Left colon (tissue), 2 donors: ENCODE measurements around the gene TCF25. TPM values are rescaled to one million over a fixed set of nuclear protein-coding genes. Genes with fewer than 3 reads are reported as not detected.
A peak's percentile ranks its signal among the peaks of the same experiment; 100 is the strongest.

Experiments used
- ATAC-seq: fragments of 200-7000 bp; cut with Tn5 transposase; one replicate; pipeline ENCODE4 v1.9.1; 2020; ENCODE audit warnings: mild to moderate bottlenecking, moderate library complexity
- DNase-seq, 2 donors: peaks; one replicate each; pipeline ENCODE4 v3.0.0-alpha.2; 2020
- intact Hi-C, 2 donors: fragments of 100-400 bp; cut with DNase I in 1 of 2; cut with micrococcal nuclease in 1 of 2; formaldehyde crosslinking; loops; one replicate each; pipeline versions ENCODE4 v1.11.2 to v1.14.0; 2022; cut with DNase I, micrococcal nuclease
- total RNA-seq, 2 donors: library from RNA; stranded (reverse); fragmentation: NEBNext Ultra II Directional; extraction: Animal tissue kit (Norgen Biotek cat#: 25700); gene quantifications; one replicate each; pipeline ENCODE4 v1.2.1, GENCODE V29; 2021
- donor health status: DM: no; HTN: no; CAD: no.
- donor health status: DM: yes; HTN: yes; CAD: no.

TCF25 gene
- total RNA-seq, 2 donors from 2014 or later = 152 to 210 TPM

- DNase-seq (no peak), ATAC-seq (no peak)
- intact Hi-C loops = no loop called here
Observed at GRCh38 chr16:89843409-89844350, 29.7 kb upstream of the TCF25 start.

DNA sequence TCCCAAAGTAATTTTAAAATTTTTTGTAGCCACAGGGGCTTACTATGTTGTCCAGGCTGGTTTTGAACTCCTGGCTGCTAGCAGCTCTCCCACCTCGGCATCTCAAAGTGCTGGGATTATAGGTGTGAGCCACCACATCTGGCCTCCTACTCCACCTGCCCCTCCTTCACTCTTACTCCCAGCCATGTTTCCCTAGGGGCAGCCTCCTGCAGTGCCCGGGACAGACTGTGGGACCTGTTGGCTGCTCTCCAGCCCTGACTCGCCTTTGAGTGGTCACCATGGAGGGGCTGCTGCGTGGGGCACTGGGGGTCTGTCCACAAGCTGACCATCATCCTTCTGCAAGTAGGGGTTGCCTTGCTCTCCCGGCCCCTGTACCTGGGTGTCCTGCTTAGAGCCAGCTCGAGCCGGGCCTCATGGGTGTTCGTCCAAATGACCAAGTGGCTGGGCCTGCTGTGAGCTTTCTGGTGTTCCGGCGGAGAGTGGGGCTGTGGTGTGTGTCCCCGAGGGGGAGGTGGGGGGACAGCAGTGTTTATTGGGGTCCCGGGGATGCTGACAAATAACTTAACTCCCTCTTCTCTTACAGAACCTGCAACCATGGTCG lies 28.6 kb upstream of the TCF25 start:
- ATAC-seq (no peak), DNase-seq (no peak)
- intact Hi-C loops = no loop called here

DNA sequence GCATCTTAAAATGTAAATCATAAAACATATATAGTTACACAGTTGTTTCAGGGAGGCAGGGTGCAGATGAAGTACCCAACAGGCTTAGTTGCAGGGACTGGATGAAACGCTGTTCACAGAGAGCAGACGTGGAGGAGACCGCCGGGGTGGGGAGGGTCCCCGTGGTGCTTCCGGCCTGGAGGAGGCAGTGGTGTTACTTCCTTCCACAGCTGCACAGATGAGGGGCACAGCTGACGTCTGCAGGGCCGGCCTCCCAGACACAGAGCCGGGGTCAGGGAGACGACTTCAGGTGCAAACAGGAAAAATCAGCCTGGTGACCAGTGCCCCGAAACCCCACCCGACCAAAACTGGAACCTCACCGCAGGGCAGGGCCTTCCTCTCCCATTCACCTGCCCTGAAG lies 28.0 kb upstream of the TCF25 start:
- intact Hi-C loops = no loop called here
- ATAC-seq (no peak), DNase-seq (no peak)

DNA sequence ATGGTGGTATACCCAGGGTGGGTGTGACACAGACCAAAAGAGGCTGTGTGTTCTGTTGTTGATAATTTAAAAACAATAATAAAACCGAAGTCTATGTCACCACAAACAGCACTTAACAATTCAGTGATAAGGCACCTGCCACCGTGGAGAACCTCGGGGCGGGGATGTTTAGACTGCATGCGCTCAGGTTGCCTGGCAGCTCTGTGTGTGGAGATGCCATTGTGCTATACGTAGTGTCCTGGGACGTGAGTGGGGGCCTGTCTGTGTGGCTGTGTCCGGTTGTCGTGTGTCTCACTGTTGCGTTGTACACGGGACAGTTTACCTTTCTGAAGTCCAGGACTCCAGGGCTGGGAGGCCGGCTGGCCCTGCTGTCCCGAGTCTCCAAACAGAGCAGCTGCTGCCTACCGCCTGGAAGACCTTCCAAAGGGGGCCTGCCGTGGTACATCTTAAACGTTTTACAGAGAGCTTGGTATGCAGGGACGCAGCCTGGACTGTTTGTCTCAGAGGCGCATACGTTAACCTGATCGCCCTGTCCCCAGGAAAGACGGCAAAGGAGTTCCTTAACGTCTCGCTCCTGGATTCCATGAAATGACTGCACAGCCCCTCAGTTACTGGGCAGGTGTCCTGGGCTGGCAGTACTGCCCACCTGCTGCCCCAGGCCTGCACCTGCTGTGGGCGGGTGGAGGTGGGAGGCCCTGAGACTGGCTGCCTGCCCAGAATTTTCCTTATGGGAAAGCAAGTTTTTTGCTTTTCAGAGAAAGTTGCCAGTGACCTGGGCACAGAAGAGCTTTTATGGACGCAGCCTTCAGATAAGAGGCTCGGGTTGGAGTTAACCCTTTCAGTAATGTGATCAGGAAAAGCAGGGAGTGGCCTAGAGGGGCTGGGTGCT lies 26.1 kb upstream of the TCF25 start:
- peak; percentile 72 to 79 for DNase-seq
- ATAC-seq = peak; percentile 84
- intact Hi-C loops = no loop called here

GRCh38 chr16:89847940-89848297 lies 25.5 kb upstream of the TCF25 start:
- DNase-seq (peak; percentile 57 to 71), ATAC-seq (peak; percentile 64)
- intact Hi-C loops = no loop called here

- no peak for DNase-seq
- intact Hi-C loops = no loop called here
- no peak for ATAC-seq
Observed at GRCh38 chr16:89848974-89849373, 24.4 kb upstream of the TCF25 start.

- ATAC-seq (peak; percentile 97), DNase-seq (peak; percentile 78 to 82)
- intact Hi-C loops = no loop called here
Observed at GRCh38 chr16:89853306-89853993, 19.9 kb upstream of the TCF25 start.

- ATAC-seq (no peak), DNase-seq (no peak)
- intact Hi-C loops = no loop called here
Observed at GRCh38 chr16:89855301-89855945, 18.0 kb upstream of the TCF25 start.

GRCh38 chr16:89855986-89856385 lies 17.4 kb upstream of the TCF25 start:
- DNase-seq = no peak
- intact Hi-C loops = no loop called here
- no peak for ATAC-seq

- ATAC-seq (no peak), DNase-seq (no peak)
- intact Hi-C loops = no loop called here
Observed at GRCh38 chr16:89858973-89859614, 14.3 kb upstream of the TCF25 start.

GRCh38 chr16:89859615-89860007 lies 13.8 kb upstream of the TCF25 start:
- DNase-seq = no peak
- intact Hi-C loops = no loop called here
- no peak for ATAC-seq

- DNase-seq = peak; percentile 62 to 72
- intact Hi-C loops = no loop called here
- peak; percentile 79 for ATAC-seq
Observed at GRCh38 chr16:89860747-89861304, 12.6 kb upstream of the TCF25 start.

- DNase-seq (no peak), ATAC-seq (no peak)
- intact Hi-C loops = no loop called here
Observed at GRCh38 chr16:89861648-89862047, 11.7 kb upstream of the TCF25 start.

- ATAC-seq = no peak
- no peak for DNase-seq
- intact Hi-C loops = no loop called here
Observed at GRCh38 chr16:89862732-89863131, 10.7 kb upstream of the TCF25 start.

DNA sequence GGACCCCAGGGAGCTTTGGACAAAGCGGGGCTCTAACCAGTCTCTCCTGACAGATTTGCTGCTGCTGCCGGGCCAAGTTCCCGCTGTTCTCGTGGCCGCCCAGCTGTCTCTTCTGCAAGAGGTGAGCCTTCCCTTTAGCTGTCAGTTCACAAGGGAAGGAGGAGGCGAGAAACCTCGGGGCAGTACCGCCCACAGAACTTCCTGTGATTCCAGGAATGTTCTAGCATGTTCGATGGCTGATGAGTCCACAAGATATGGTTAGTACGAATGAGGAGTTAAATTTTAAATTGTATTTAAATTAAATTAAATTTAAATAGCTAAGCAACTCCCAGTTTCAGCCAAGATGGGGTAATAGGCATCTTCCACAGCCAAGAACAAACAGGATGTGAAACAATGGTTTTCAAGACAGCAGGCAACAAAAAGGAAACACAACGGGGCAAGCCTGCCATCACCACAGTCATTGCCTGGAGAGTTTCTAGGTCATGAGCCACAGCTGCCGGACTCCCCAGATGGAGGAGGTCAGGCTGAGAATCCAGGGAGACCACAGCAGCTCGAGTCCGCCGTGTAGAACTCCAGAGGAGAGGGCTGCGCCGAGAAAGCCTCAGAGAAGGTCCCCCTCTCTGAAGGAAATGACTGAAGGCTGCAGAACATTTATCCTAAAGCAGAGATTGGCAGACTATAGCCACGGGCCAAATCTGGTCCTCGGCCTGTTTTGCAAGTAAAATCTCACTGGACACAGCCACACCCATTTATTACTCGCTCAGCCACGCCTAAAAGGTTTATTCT lies 9.5 kb upstream of the TCF25 start:
- DNase-seq (peak in 1 of 2 donors; percentile 30), ATAC-seq (peak; percentile 30)
- intact Hi-C loops = no loop called here

DNA sequence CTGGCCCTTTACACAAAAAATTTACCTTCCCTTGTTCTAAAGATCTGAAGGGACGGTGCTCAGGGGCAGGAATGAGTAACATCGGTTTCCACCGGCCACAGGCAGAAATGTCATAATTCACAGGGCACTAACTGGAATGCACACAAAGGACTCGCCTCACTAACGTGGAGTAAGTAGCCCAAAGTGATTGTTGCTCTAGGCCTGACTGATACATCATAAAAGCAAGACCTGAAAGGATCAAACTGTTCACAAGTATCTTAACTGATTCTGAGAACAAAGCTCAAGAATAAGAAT lies 8.9 kb upstream of the TCF25 start:
- ATAC-seq = peak; percentile 9
- DNase-seq = no peak
- intact Hi-C loops = no loop called here

DNA sequence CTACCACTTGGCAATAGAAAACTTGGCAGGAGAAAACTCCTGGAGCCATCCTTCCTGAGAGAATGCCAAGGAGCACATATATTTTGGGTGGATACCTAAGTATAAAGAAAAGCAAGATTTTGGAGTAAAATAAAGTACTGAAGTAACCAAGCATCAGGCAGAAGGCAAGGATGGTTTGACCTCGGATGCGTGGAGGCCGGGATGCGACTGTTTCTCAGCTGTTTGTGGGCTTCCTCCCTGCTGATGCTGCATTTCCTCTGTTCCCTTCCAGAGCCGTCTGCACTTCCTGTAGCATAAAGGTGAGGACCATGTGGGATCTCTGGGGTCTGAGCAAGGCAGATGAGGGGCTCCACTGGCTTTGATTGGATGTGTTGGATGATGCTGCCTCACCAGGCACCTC lies 5.5 kb upstream of the TCF25 start:
- intact Hi-C loops = no loop called here
- ATAC-seq = no peak
- no peak for DNase-seq
